ENCODE measurements around the gene NKX3-2. TPM values are rescaled to one million over a fixed set of nuclear protein-coding genes. Genes with fewer than 3 reads are reported as not detected.

NKX3-2 gene
- total RNA-seq, 1 experiment from 2014 or later = 1.4 TPM

- no peak for TF ChIP-seq ZBTB33 (IDR thresholded peaks at IDR 0.05; ENCODE audit: extremely low read depth, insufficient replicate concordance, low read length)
Measured at GRCh38 chr4:13515268-13515667, 29.0 kb downstream of the NKX3-2 start (continued).

GRCh38 chr4:13514722-13515121 lies 29.6 kb downstream of the NKX3-2 start:
- CTCF ChIA-PET = no interaction called here
- Histone ChIP-seq H3K4me1 (ENCODE audit: control insufficient read depth in 1 of 2, insufficient read depth in 2 of 2, low read length in 2 of 2) (no peaks in the 10 kb centered on the region), H3K36me3 (ENCODE audit: control insufficient read depth in 1 of 2, insufficient read depth in 2 of 2, low read length in 2 of 2) (no peaks in the 10 kb centered on the region), H3K4me2 (ENCODE audit: low read length) (no peak overlapping the region), H3K9me2 (ENCODE audit: insufficient read depth) (no peaks in the 10 kb centered on the region), H4K20me1 (ENCODE audit: insufficient read depth) (no peaks in the 10 kb centered on the region), H3K27me3 (ENCODE audit: insufficient read depth, low read length) (no peaks in the 10 kb centered on the region), H2AFZ (ENCODE audit: low read depth, low read length, poor library complexity, severe bottlenecking) (no peak overlapping the region), H3K4me3 (replicated peaks in 1 of 2; ENCODE audit: low read depth in 1 of 2, low read length in 2 of 2) (no peak overlapping the region), H3K79me2 (ENCODE audit: insufficient read depth, low read length) (no peaks in the 10 kb centered on the region), H3K9me3 (ENCODE audit: control insufficient read depth in 1 of 2, insufficient read depth in 1 of 2, low read depth in 1 of 2, low read length in 2 of 2) (no peaks in the 10 kb centered on the region), H3K27ac (ENCODE audit: low read depth, low read length) (no peak overlapping the region), H3K9ac (ENCODE audit: low read length) (no peak overlapping the region)
- POLR2A ChIA-PET = no interaction called here
- RAD21 ChIA-PET (ENCODE audit: low non-redundant PET in 1 of 2, low total read pairs in 2 of 2, uncharacterized antibody in 2 of 2, unreplicated experiment in 2 of 2) = no interaction called here
- BruUV-seq (replicated peaks) = no TSS peak
- DNase-seq (ENCODE audit: low read depth, low spot score) (no peak), ATAC-seq (no peak)
- intact Hi-C loops (cut with micrococcal nuclease) = no loop called here
- TF ChIP-seq RAD21 (IDR thresholded peaks at IDR 0.05; ENCODE audit: low read depth) (no peak), FOSL1 (IDR thresholded peaks at IDR 0.05; ENCODE audit: low read depth) (no peak), CTCF (IDR thresholded peaks at IDR 0.05 in 2 of 3, conservative IDR thresholded peaks at IDR 0.05 in 1 of 3; ENCODE audit: borderline replicate concordance in 1 of 3, insufficient read depth in 1 of 3, low read depth in 2 of 3, low read length in 2 of 3) (no peak), JUND (IDR thresholded peaks at IDR 0.05) (no peak), SP1 (IDR thresholded peaks at IDR 0.05; ENCODE audit: low read depth) (no peak), REST (IDR thresholded peaks at IDR 0.05; ENCODE audit: low read depth) (no peak), CBX3 (IDR thresholded peaks at IDR 0.05; ENCODE audit: low read depth) (no peak), POLR2A (IDR thresholded peaks at IDR 0.05; ENCODE audit: borderline replicate concordance, extremely low read depth, insufficient read depth, insufficient read length) (no peak), ZFX (IDR thresholded peaks at IDR 0.05) (no peak), POLR2AphosphoS5 (IDR thresholded peaks at IDR 0.05; ENCODE audit: low read depth, low read length) (no peak), TCF7L2 (IDR thresholded peaks at IDR 0.05; ENCODE audit: borderline replicate concordance, extremely low read depth, insufficient read depth, insufficient read length) (no peak), SRF (IDR thresholded peaks at IDR 0.05; ENCODE audit: low read depth) (no peak), ZBTB33 (IDR thresholded peaks at IDR 0.05; ENCODE audit: extremely low read depth, insufficient replicate concordance, low read length) (no peak), ZNF274 (IDR thresholded peaks at IDR 0.05; ENCODE audit: low read depth, low read length) (no peak), EGR1 (IDR thresholded peaks at IDR 0.05; ENCODE audit: low read depth) (no peak), EZH2 (IDR thresholded peaks at IDR 0.05) (no peak), MAX (IDR thresholded peaks at IDR 0.05) (no peak)
